Measurements from ENCODE around the gene ZNF341. TPM values are rescaled to one million over a fixed set of nuclear protein-coding genes. Genes with fewer than 3 reads are reported as not detected.

The ZNF341 gene
- polyA plus RNA-seq (2013, experiment 1 of 2), result 1.6 TPM
- 1.6 TPM for polyA plus RNA-seq (2013, experiment 2 of 2)

- Histone ChIP-seq H4K8ac (ENCODE audit: low read depth, low read length) (peak within 1 kb of the TSS; percentile 92), H2AK5ac (ENCODE audit: low read depth, low read length) (peak within 1 kb of the TSS; percentile 15), H3K23ac (ENCODE audit: low read depth, low read length, poor library complexity) (peak within 1 kb of the TSS; percentile 98), H3K4me2 (ENCODE audit: insufficient read depth, low read length, poor library complexity, severe bottlenecking) (peak within 1 kb of the TSS; percentile 91), H2BK15ac (ENCODE audit: low read length) (peak within 1 kb of the TSS; percentile 100), H3K27me3 (ENCODE audit: control insufficient read depth in 3 of 3, insufficient read depth in 3 of 3, low read depth in 1 of 3, low read length in 3 of 3) (peaks cover 0 to 2% (median 0%) of the 10 kb centered on the region in 3 experiments), H3K18ac (ENCODE audit: low read length) (peak within 1 kb of the TSS; percentile 99), H3K36me3 (replicated peaks in 1 of 2; ENCODE audit: control insufficient read depth in 2 of 2, insufficient read depth in 2 of 2, low read length in 2 of 2) (peaks cover 0 to 2% of the 10 kb centered on the region in 2 donors), H3K9ac (ENCODE audit: low read depth, low read length, poor library complexity) (peak within 1 kb of the TSS; percentile 80), H2BK5ac (ENCODE audit: low read length) (peak within 1 kb of the TSS; percentile 91), H3K4ac (ENCODE audit: low read length) (peak within 1 kb of the TSS; percentile 98), H2BK12ac (ENCODE audit: low read length) (peak within 1 kb of the TSS; percentile 73), H3K27ac (replicated peaks; ENCODE audit: low read length) (peak within 1 kb of the TSS; percentile 90), H2AFZ (ENCODE audit: low read length) (peak within 1 kb of the TSS; percentile 97), H3K9me3 (replicated peaks in 1 of 2; ENCODE audit: control insufficient read depth in 2 of 2, insufficient read depth in 1 of 2, low read depth in 1 of 2, low read length in 2 of 2) (peaks cover 3 to 7% of the 10 kb centered on the region in 2 donors), H3K14ac (ENCODE audit: low read length) (peak within 1 kb of the TSS; percentile 71), H4K91ac (ENCODE audit: low read depth, low read length, poor library complexity) (peak within 1 kb of the TSS; percentile 72), H3K4me1 (ENCODE audit: control insufficient read depth in 2 of 2, insufficient read depth in 1 of 2, low read depth in 1 of 2, low read length in 2 of 2) (peaks cover 4 to 9% of the 10 kb centered on the region in 2 donors), H3K79me1 (ENCODE audit: low read depth, low read length) (peaks cover 2% of the 10 kb centered on the region), H2BK120ac (ENCODE audit: low read depth, low read length) (peak within 1 kb of the TSS; percentile 97), H3K4me3 (ENCODE audit: low read length in 2 of 2) (peak within 1 kb of the TSS; percentile 34 to 79)
- peak; percentile 91 for DNase-seq (ENCODE audit: low spot score)
- no CpG with 5 or more reads among the region's 57 CpGs for WGBS, 2 donors (ENCODE audit: extremely low coverage in 2 of 2, insufficient read length in 2 of 2, insufficient replicate concordance in 1 of 2)
These were observed at the start of gene ZNF341 for GRCh38 chr20:33731693-33732165. TSS of gene ZNF341 (plus strand) at chr20:33731996. CDS start at chr20:33732022, 26 bp downstream.

- Histone ChIP-seq H3K27ac (replicated peaks; ENCODE audit: low read length) (peak overlapping the region; percentile 75), H2BK15ac (ENCODE audit: low read length) (no peak overlapping the region), H3K4ac (ENCODE audit: low read length) (no peak overlapping the region), H3K14ac (ENCODE audit: low read length) (peak overlapping the region; percentile 12), H2BK12ac (ENCODE audit: low read length) (no peak overlapping the region), H2BK120ac (ENCODE audit: low read depth, low read length) (no peak overlapping the region), H3K9ac (ENCODE audit: low read depth, low read length, poor library complexity) (peak overlapping the region; percentile 85), H2BK5ac (ENCODE audit: low read length) (peak overlapping the region; percentile 26), H4K91ac (ENCODE audit: low read depth, low read length, poor library complexity) (no peak overlapping the region), H3K27me3 (ENCODE audit: control insufficient read depth in 3 of 3, insufficient read depth in 3 of 3, low read depth in 1 of 3, low read length in 3 of 3) (peaks cover 0 to 12% (median 0%) of the 10 kb centered on the region in 3 experiments), H3K79me1 (ENCODE audit: low read depth, low read length) (peaks cover 6% of the 10 kb centered on the region), H3K4me1 (ENCODE audit: control insufficient read depth in 2 of 2, insufficient read depth in 1 of 2, low read depth in 1 of 2, low read length in 2 of 2) (peaks cover 11 to 13% of the 10 kb centered on the region in 2 donors), H2AFZ (ENCODE audit: low read length) (peak overlapping the region; percentile 78), H3K36me3 (replicated peaks in 1 of 2; ENCODE audit: control insufficient read depth in 2 of 2, insufficient read depth in 2 of 2, low read length in 2 of 2) (peaks cover 11 to 41% of the 10 kb centered on the region in 2 donors), H2AK5ac (ENCODE audit: low read depth, low read length) (peak overlapping the region; percentile 53), H3K4me3 (ENCODE audit: low read length in 2 of 2) (peak overlapping the region; percentile 86 to 94), H3K23ac (ENCODE audit: low read depth, low read length, poor library complexity) (no peak overlapping the region), H3K18ac (ENCODE audit: low read length) (peak overlapping the region; percentile 87), H3K4me2 (ENCODE audit: insufficient read depth, low read length, poor library complexity, severe bottlenecking) (peak overlapping the region; percentile 74), H3K9me3 (replicated peaks in 1 of 2; ENCODE audit: control insufficient read depth in 2 of 2, insufficient read depth in 1 of 2, low read depth in 1 of 2, low read length in 2 of 2) (no peaks in the 10 kb centered on the region), H4K8ac (ENCODE audit: low read depth, low read length) (no peak overlapping the region)
- no CpG with 5 or more reads among the region's 10 CpGs for WGBS, 2 donors (ENCODE audit: extremely low coverage in 2 of 2, insufficient read length in 2 of 2, insufficient replicate concordance in 1 of 2)
- no peak for DNase-seq (ENCODE audit: low spot score)
These were observed 47.1 kb upstream of the ZNF341 start for GRCh38 chr20:33684533-33685327.

GRCh38 chr20:33685328-33686099, 46.3 kb upstream of the ZNF341 start:
- WGBS, 2 donors (ENCODE audit: extremely low coverage in 2 of 2, insufficient read length in 2 of 2, insufficient replicate concordance in 1 of 2), result no CpG with 5 or more reads among the region's 53 CpGs
- Histone ChIP-seq H3K27me3 (ENCODE audit: control insufficient read depth in 3 of 3, insufficient read depth in 3 of 3, low read depth in 1 of 3, low read length in 3 of 3) (peaks cover 0 to 12% (median 0%) of the 10 kb centered on the region in 3 experiments), H3K9ac (ENCODE audit: low read depth, low read length, poor library complexity) (peak overlapping the region; percentile 74), H3K4ac (ENCODE audit: low read length) (no peak overlapping the region), H3K27ac (replicated peaks; ENCODE audit: low read length) (peak overlapping the region; percentile 75), H3K9me3 (replicated peaks in 1 of 2; ENCODE audit: control insufficient read depth in 2 of 2, insufficient read depth in 1 of 2, low read depth in 1 of 2, low read length in 2 of 2) (no peaks in the 10 kb centered on the region), H4K91ac (ENCODE audit: low read depth, low read length, poor library complexity) (no peak overlapping the region), H2BK15ac (ENCODE audit: low read length) (no peak overlapping the region), H3K14ac (ENCODE audit: low read length) (no peak overlapping the region), H3K23ac (ENCODE audit: low read depth, low read length, poor library complexity) (no peak overlapping the region), H3K36me3 (replicated peaks in 1 of 2; ENCODE audit: control insufficient read depth in 2 of 2, insufficient read depth in 2 of 2, low read length in 2 of 2) (peaks cover 3 to 33% of the 10 kb centered on the region in 2 donors), H3K4me2 (ENCODE audit: insufficient read depth, low read length, poor library complexity, severe bottlenecking) (peak overlapping the region; percentile 74), H4K8ac (ENCODE audit: low read depth, low read length) (no peak overlapping the region), H2BK120ac (ENCODE audit: low read depth, low read length) (no peak overlapping the region), H3K4me1 (ENCODE audit: control insufficient read depth in 2 of 2, insufficient read depth in 1 of 2, low read depth in 1 of 2, low read length in 2 of 2) (peaks cover 13 to 15% of the 10 kb centered on the region in 2 donors), H2AFZ (ENCODE audit: low read length) (peak overlapping the region; percentile 78), H3K18ac (ENCODE audit: low read length) (peak overlapping the region; percentile 84), H3K4me3 (ENCODE audit: low read length in 2 of 2) (peak overlapping the region; percentile 86 to 94), H3K79me1 (ENCODE audit: low read depth, low read length) (peaks cover 2% of the 10 kb centered on the region), H2BK12ac (ENCODE audit: low read length) (no peak overlapping the region), H2AK5ac (ENCODE audit: low read depth, low read length) (no peak overlapping the region), H2BK5ac (ENCODE audit: low read length) (peak overlapping the region; percentile 26)
- DNase-seq (ENCODE audit: low spot score), result no peak
